ENCODE measurements around the gene PLA2R1.
"Not testable (repeated sequence)": the region's sequence is repeated elsewhere in the genome, so short reads cannot be mapped to it uniquely, and the experiment has no call there.

The PLA2R1 gene

GRCh38 chr2:160063271-160063670 is 856 bp upstream of the PLA2R1 start:
- no peak for DNase-seq

- no peak for DNase-seq
Observed at GRCh38 chr2:160061944-160062291, 497 bp downstream of the PLA2R1 start.

GRCh38 chr2:160061533-160061932 is 882 bp downstream of the PLA2R1 start:
- DNase-seq, result no peak

- no peak for DNase-seq
Observed at GRCh38 chr2:160060297-160060696, 2.1 kb downstream of the PLA2R1 start.

GRCh38 chr2:160057356-160057755 is 5.1 kb downstream of the PLA2R1 start:
- DNase-seq, result no peak

- no peak for DNase-seq
Observed at GRCh38 chr2:160055726-160056108, 6.7 kb downstream of the PLA2R1 start.

GRCh38 chr2:160054984-160055725 is 7.3 kb downstream of the PLA2R1 start:
- no peak for DNase-seq

- DNase-seq, result no peak
Observed at GRCh38 chr2:160053946-160054345, 8.5 kb downstream of the PLA2R1 start.

GRCh38 chr2:160052531-160052930 is 9.9 kb downstream of the PLA2R1 start:
- DNase-seq, result no peak

GRCh38 chr2:160051371-160051800 is 11.0 kb downstream of the PLA2R1 start:
- DNase-seq, result no peak

- no peak for DNase-seq
Observed at GRCh38 chr2:160050147-160050546, 12.3 kb downstream of the PLA2R1 start.

- no peak for DNase-seq
Observed at GRCh38 chr2:160045703-160046210, 16.7 kb downstream of the PLA2R1 start.

GRCh38 chr2:160044728-160045127 is 17.7 kb downstream of the PLA2R1 start:
- DNase-seq, result no peak

- no peak for DNase-seq
Observed at GRCh38 chr2:160043265-160043664, 19.1 kb downstream of the PLA2R1 start.

GRCh38 chr2:160042054-160042453 is 20.4 kb downstream of the PLA2R1 start:
- DNase-seq, result no peak

- DNase-seq, result no peak
Observed at GRCh38 chr2:160041091-160041490, 21.3 kb downstream of the PLA2R1 start.

GRCh38 chr2:160039166-160039903 is 23.1 kb downstream of the PLA2R1 start:
- peak; percentile 66 for DNase-seq

GRCh38 chr2:160038662-160039061 is 23.8 kb downstream of the PLA2R1 start:
- not testable (repeated sequence) for DNase-seq

GRCh38 chr2:160036736-160037135 is 25.7 kb downstream of the PLA2R1 start:
- no peak for DNase-seq

- DNase-seq, result no peak
Observed at GRCh38 chr2:160035125-160035524, 27.3 kb downstream of the PLA2R1 start.

- no peak for DNase-seq
Observed at GRCh38 chr2:160034396-160034795, 28.0 kb downstream of the PLA2R1 start.

GRCh38 chr2:160033732-160034392 is 28.6 kb downstream of the PLA2R1 start:
- DNase-seq, result no peak

- no peak for DNase-seq
Observed at GRCh38 chr2:160029270-160029628, 33.2 kb downstream of the PLA2R1 start.

Data from DMS153 (cell line).